NCI-H345 treated with DMSO at 0.1 percent for 48 hours (cell line): ENCODE results near the gene FAM229A.
A peak's percentile ranks its signal among the peaks of the same experiment; 100 is the strongest.
"Not testable (repeated sequence)": the region's sequence is repeated elsewhere in the genome, so short reads cannot be mapped to it uniquely, and the experiment has no call there.

ENCODE experiments used
- DNase-seq: peaks from one replicate; lab custom pipeline; 2025; ENCODE audit not compliant: unreplicated experiment; lab: John Stamatoyannopoulos, UW

The FAM229A gene

GRCh38 chr1:32377541-32378220, 15.4 kb upstream of the FAM229A start:
- DNase-seq, result no peak

- no peak for DNase-seq
These were observed 13.9 kb upstream of the FAM229A start for GRCh38 chr1:32376199-32376598.

- no peak for DNase-seq
These were observed 11.8 kb upstream of the FAM229A start for GRCh38 chr1:32373996-32374592.

- no peak for DNase-seq
These were observed 10.0 kb upstream of the FAM229A start for GRCh38 chr1:32372149-32372756.

GRCh38 chr1:32367912-32368635, 5.8 kb upstream of the FAM229A start:
- no peak for DNase-seq

- no peak for DNase-seq
These were observed 3.2 kb upstream of the FAM229A start for GRCh38 chr1:32365445-32365844.

- DNase-seq, result no peak
These were observed 2.6 kb upstream of the FAM229A start for GRCh38 chr1:32364836-32365235.

GRCh38 chr1:32363713-32364112, 1.4 kb upstream of the FAM229A start:
- no peak for DNase-seq

GRCh38 chr1:32361674-32362473, 411 bp downstream of the FAM229A start:
- no peak for DNase-seq

GRCh38 chr1:32361308-32361673, 994 bp downstream of the FAM229A start:
- no peak for DNase-seq

- DNase-seq, result no peak
These were observed 3.9 kb downstream of the FAM229A start for GRCh38 chr1:32358435-32358834.

GRCh38 chr1:32357614-32358013, 4.7 kb downstream of the FAM229A start:
- no peak for DNase-seq

- no peak for DNase-seq
These were observed 5.8 kb downstream of the FAM229A start for GRCh38 chr1:32356478-32356877.

- DNase-seq, result not testable (repeated sequence)
These were observed 6.5 kb downstream of the FAM229A start for GRCh38 chr1:32355778-32356177.

GRCh38 chr1:32353886-32354570, 8.3 kb downstream of the FAM229A start:
- DNase-seq, result no peak

GRCh38 chr1:32353431-32353830, 8.9 kb downstream of the FAM229A start:
- DNase-seq, result no peak

- no peak for DNase-seq
These were observed 9.4 kb downstream of the FAM229A start for GRCh38 chr1:32352831-32353383.

- no peak for DNase-seq
These were observed 10.0 kb downstream of the FAM229A start for GRCh38 chr1:32352239-32352745.

GRCh38 chr1:32351399-32352238, 10.7 kb downstream of the FAM229A start:
- peak; percentile 86 for DNase-seq
